GM19193 (cell line): ENCODE measurements around the gene RSRC1.

Source experiments
- POLR2A ChIP-seq: IDR thresholded peaks from 4 replicates; pipeline ENCODE4 v1.6.1; 2011; ENCODE audit not compliant: insufficient read depth, insufficient read length; ENCODE audit errors: extremely low read depth

The RSRC1 gene

GRCh38 chr3:158105710-158106253 is 4.1 kb upstream of the RSRC1 start:
- no peak for TF ChIP-seq POLR2A

GRCh38 chr3:158106766-158107471 is 3.0 kb upstream of the RSRC1 start:
- TF ChIP-seq POLR2A, result no peak

- TF ChIP-seq POLR2A, result no peak
These were observed 2.1 kb upstream of the RSRC1 start for GRCh38 chr3:158107605-158108444.

- no peak for TF ChIP-seq POLR2A
These were observed 1.4 kb upstream of the RSRC1 start for GRCh38 chr3:158108445-158108985.

GRCh38 chr3:158109295-158109803 is 540 bp upstream of the RSRC1 start:
- TF ChIP-seq POLR2A, result no peak

- no peak for TF ChIP-seq POLR2A
These were observed 749 bp downstream of the RSRC1 start for GRCh38 chr3:158110658-158111018.

- TF ChIP-seq POLR2A, result no peak
These were observed 2.0 kb downstream of the RSRC1 start for GRCh38 chr3:158111861-158112260.

GRCh38 chr3:158120330-158120729 is 10.4 kb downstream of the RSRC1 start:
- no peak for TF ChIP-seq POLR2A

- TF ChIP-seq POLR2A, result no peak
These were observed 11.4 kb downstream of the RSRC1 start for GRCh38 chr3:158121295-158121694.

GRCh38 chr3:158127250-158128219 is 17.6 kb downstream of the RSRC1 start:
- no peak for TF ChIP-seq POLR2A

- TF ChIP-seq POLR2A, result no peak
These were observed 18.9 kb downstream of the RSRC1 start for GRCh38 chr3:158128755-158129154.

- TF ChIP-seq POLR2A, result no peak
These were observed 24.5 kb downstream of the RSRC1 start for GRCh38 chr3:158134363-158134762.

- TF ChIP-seq POLR2A, result no peak
These were observed 30.5 kb downstream of the RSRC1 start for GRCh38 chr3:158140396-158140795.

GRCh38 chr3:158148218-158148617 is 38.3 kb downstream of the RSRC1 start:
- no peak for TF ChIP-seq POLR2A
